BLaER1 treated with 17β-estradiol and CSF1 and Interleukin-3, amounts not matched to agents 10 nM and 100 nM (cell line): ENCODE results near the gene LRRC3B.

Source experiments
- H3K27ac ChIP-seq, 11 experiments: shearing (Covaris generic); formaldehyde crosslinking; 2 replicates each; pipeline ENCODE4 v1.8.1; 2022
- H3K27me3 ChIP-seq, 11 experiments: shearing (Covaris generic); formaldehyde crosslinking; 2 replicates each; pipeline ENCODE4 v1.8.1; 2022
- H3K36me3 ChIP-seq, 11 experiments: shearing (Covaris generic); formaldehyde crosslinking; 2 replicates each; pipeline ENCODE4 v1.8.1; 2022
- H3K4me1 ChIP-seq, 10 experiments: shearing (Covaris generic); formaldehyde crosslinking; 2 replicates each; pipeline ENCODE4 v1.8.1; 2022
- H3K4me2 ChIP-seq, 11 experiments: shearing (Covaris generic); formaldehyde crosslinking; 2 replicates each; pipeline ENCODE4 v1.8.1; 2022
- H3K4me3 ChIP-seq, 10 experiments: shearing (Covaris generic); formaldehyde crosslinking; 2 replicates each; pipeline ENCODE4 v1.8.1; 2022
- H3K9ac ChIP-seq, 11 experiments: shearing (Covaris generic); formaldehyde crosslinking; 2 replicates each; pipeline ENCODE4 v1.8.1; 2022
- H3K9me3 ChIP-seq, 11 experiments: shearing (Covaris generic); formaldehyde crosslinking; replicated peaks in 1 of 11; 2 replicates each; pipeline ENCODE4 v1.8.1; 2022
- H4K20me1 ChIP-seq, 11 experiments: shearing (Covaris generic); formaldehyde crosslinking; 2 replicates each; pipeline ENCODE4 v1.8.1; 2022
- Cebpa-rat ChIP-seq, 11 experiments: shearing (Covaris generic); IDR thresholded peaks; 2 replicates each; pipeline ENCODE4 v1.8.1; 2022

LRRC3B gene

DNA sequence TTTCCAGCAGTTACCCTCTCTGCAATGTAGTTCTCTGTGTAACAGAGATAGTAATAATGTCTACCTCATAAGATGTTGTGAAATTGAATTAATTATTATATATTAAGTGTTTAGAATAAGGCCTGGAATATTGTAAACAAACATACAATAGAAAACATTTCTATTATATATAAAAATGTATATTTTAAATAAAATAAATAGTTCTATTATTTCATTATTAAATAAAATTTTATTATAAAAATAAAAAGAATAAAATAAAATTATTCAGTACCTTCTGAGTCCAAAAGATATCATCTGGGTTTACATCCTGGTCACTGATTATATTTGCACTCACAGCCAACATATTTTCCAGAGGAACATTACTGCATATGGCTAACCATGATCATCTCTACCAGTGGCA lies 135.4 kb downstream of the LRRC3B start:
- no peaks in the 10 kb centered on the region for H3K27me3 ChIP-seq
- H3K9me3 ChIP-seq = no peaks in the 10 kb centered on the region
- no peak overlapping the region for H3K27ac ChIP-seq
- no peak for TF ChIP-seq Cebpa-rat (IDR thresholded peaks at IDR 0.05)
- no peaks in the 10 kb centered on the region for H4K20me1 ChIP-seq
- no peaks in the 10 kb centered on the region for H3K4me1 ChIP-seq
- H3K4me2 ChIP-seq = no peak overlapping the region
- H3K4me3 ChIP-seq = no peak overlapping the region
- H3K9ac ChIP-seq = no peak overlapping the region
- no peaks in the 10 kb centered on the region for H3K36me3 ChIP-seq
